Prostate gland (tissue), 2 donors: ENCODE data around the gene KATNB1.

Experiments used
- POLR2AphosphoS5 ChIP-seq: sonication (generic); formaldehyde crosslinking; IDR thresholded peaks from one replicate; pipeline ENCODE4 v1.6.1; 2017; ENCODE audit warnings: antibody characterized with exemption
- TF ChIP-seq, protein P1 (sequence below), 4 experiments: fragments of 200-600 bp in 2 of 4; fragments of 450-650 bp in 2 of 4; sonication (generic) in 2 of 4; IDR thresholded peaks; 1 replicate in 3 of 4; 2 replicates in 1 of 4; pipeline ENCODE4 v1.5.1; 2016 to 2019; ENCODE audit warnings: antibody characterized with exemption in 4 of 4, mild to moderate bottlenecking in 2 of 4, moderate library complexity in 2 of 4

DNA sequence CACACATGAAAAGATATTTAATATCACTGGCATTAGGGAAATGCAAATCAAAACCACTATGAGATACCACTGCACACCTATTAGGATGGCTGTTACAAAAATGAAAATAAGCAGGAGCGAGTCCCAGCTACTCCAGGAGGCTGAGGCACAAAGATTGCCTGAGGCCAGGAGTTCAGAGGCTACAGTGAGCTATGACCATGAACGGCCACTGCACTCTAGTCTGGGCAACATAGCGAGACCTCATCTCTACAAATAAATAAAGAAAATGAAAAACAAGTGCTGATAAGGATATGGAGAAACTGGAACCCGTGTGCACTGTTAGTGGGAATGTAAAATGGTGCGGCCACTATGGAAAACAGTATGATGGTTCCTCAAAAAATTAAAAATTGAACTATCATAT lies 43.1 kb downstream of the KATNB1 start:
- TF ChIP-seq, protein P1, sequence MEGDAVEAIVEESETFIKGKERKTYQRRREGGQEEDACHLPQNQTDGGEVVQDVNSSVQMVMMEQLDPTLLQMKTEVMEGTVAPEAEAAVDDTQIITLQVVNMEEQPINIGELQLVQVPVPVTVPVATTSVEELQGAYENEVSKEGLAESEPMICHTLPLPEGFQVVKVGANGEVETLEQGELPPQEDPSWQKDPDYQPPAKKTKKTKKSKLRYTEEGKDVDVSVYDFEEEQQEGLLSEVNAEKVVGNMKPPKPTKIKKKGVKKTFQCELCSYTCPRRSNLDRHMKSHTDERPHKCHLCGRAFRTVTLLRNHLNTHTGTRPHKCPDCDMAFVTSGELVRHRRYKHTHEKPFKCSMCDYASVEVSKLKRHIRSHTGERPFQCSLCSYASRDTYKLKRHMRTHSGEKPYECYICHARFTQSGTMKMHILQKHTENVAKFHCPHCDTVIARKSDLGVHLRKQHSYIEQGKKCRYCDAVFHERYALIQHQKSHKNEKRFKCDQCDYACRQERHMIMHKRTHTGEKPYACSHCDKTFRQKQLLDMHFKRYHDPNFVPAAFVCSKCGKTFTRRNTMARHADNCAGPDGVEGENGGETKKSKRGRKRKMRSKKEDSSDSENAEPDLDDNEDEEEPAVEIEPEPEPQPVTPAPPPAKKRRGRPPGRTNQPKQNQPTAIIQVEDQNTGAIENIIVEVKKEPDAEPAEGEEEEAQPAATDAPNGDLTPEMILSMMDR (IDR thresholded peaks at IDR 0.05), result no peak
- TF ChIP-seq POLR2AphosphoS5, result no peak
